ENCODE results near the gene ZFR. TPM values are rescaled to one million over a fixed set of nuclear protein-coding genes. Genes with fewer than 3 reads are reported as not detected.

The ZFR gene
- total RNA-seq, 2 donors from 2014 or later = 65.7 to 66.0 TPM

- H3K27me3 ChIP-seq = no peaks in the 10 kb centered on the region
- H3K4me3 ChIP-seq = no peak overlapping the region
- H3K4me1 ChIP-seq = no peaks in the 10 kb centered on the region
- H3K27ac ChIP-seq = no peak overlapping the region
- no peak for TF ChIP-seq CTCF (IDR thresholded peaks at IDR 0.05)
- no peaks in the 10 kb centered on the region for H3K9me3 ChIP-seq
- peaks cover 30% of the 10 kb centered on the region for H3K36me3 ChIP-seq
- DNase-seq (ENCODE audit: low spot score) = no peak
Observed at GRCh38 chr5:32353420-32353819, 91.1 kb downstream of the ZFR start.

- no peak for DNase-seq (ENCODE audit: low spot score)
- Histone ChIP-seq H3K27ac (no peak overlapping the region), H3K9me3 (no peaks in the 10 kb centered on the region), H3K4me3 (no peak overlapping the region), H3K27me3 (no peaks in the 10 kb centered on the region), H3K36me3 (peaks cover 26% of the 10 kb centered on the region), H3K4me1 (no peaks in the 10 kb centered on the region)
- no peak for TF ChIP-seq CTCF (IDR thresholded peaks at IDR 0.05)
Observed at GRCh38 chr5:32352685-32353084, 91.9 kb downstream of the ZFR start.

GRCh38 chr5:32346869-32347268 is 97.7 kb downstream of the ZFR start:
- Histone ChIP-seq H3K9me3 (no peaks in the 10 kb centered on the region), H3K27ac (no peak overlapping the region), H3K36me3 (no peaks in the 10 kb centered on the region), H3K4me3 (no peak overlapping the region), H3K4me1 (no peaks in the 10 kb centered on the region), H3K27me3 (no peaks in the 10 kb centered on the region)
- DNase-seq (ENCODE audit: low spot score) = no peak
- no peak for TF ChIP-seq CTCF (IDR thresholded peaks at IDR 0.05)

- Histone ChIP-seq H3K9me3 (peaks cover 0 to 13% of the 10 kb centered on the region in 2 donors), H3K4me3 (no peak overlapping the region), H3K36me3 (no peaks in the 10 kb centered on the region), H3K27ac (no peak overlapping the region), H3K27me3 (no peaks in the 10 kb centered on the region), H3K4me1 (no peaks in the 10 kb centered on the region)
- no peak for TF ChIP-seq CTCF (IDR thresholded peaks at IDR 0.05)
- DNase-seq (ENCODE audit: low spot score) = no peak
Observed at GRCh38 chr5:32343058-32343672, 101.4 kb downstream of the ZFR start.

- H3K9me3 ChIP-seq = peaks cover 0 to 13% of the 10 kb centered on the region in 2 donors
- no peaks in the 10 kb centered on the region for H3K4me1 ChIP-seq
- TF ChIP-seq CTCF (IDR thresholded peaks at IDR 0.05) = no peak
- no peaks in the 10 kb centered on the region for H3K27me3 ChIP-seq
- no peak for DNase-seq (ENCODE audit: low spot score)
- H3K36me3 ChIP-seq = no peaks in the 10 kb centered on the region
- no peak overlapping the region for H3K27ac ChIP-seq
- no peak overlapping the region for H3K4me3 ChIP-seq
Observed at GRCh38 chr5:32342656-32343055, 101.9 kb downstream of the ZFR start.

- no peaks in the 10 kb centered on the region for H3K27me3 ChIP-seq
- no peak for TF ChIP-seq CTCF (IDR thresholded peaks at IDR 0.05)
Observed at GRCh38 chr5:32339878-32340277, 104.7 kb downstream of the ZFR start.

More at GRCh38 chr5:32339878-32340277, 104.7 kb downstream of the ZFR start:
- H3K4me3 ChIP-seq = no peak overlapping the region
- no peak overlapping the region for H3K27ac ChIP-seq
- H3K9me3 ChIP-seq = peaks cover 0 to 13% of the 10 kb centered on the region in 2 donors
- no peak for DNase-seq (ENCODE audit: low spot score)
- no peaks in the 10 kb centered on the region for H3K36me3 ChIP-seq
- no peaks in the 10 kb centered on the region for H3K4me1 ChIP-seq
